Measurements from ENCODE around the gene SYNPO2. TPM values are rescaled to one million over a fixed set of nuclear protein-coding genes. Genes with fewer than 3 reads are reported as not detected.

The SYNPO2 gene
- total RNA-seq, 1 donor from 2014 or later: 22.9 TPM

- H3K4me1 Mint-ChIP-seq (ENCODE audit: unreplicated experiment): peaks cover 6% of the 10 kb centered on the region
- no peaks in the 10 kb centered on the region for H3K27me3 Mint-ChIP-seq
- no peaks in the 10 kb centered on the region for H3K9me3 Mint-ChIP-seq
- DNase-seq (ENCODE audit: extremely low spot score, unreplicated experiment): no peak
- H3K4me3 Mint-ChIP-seq: no peak overlapping the region
- peak overlapping the region; percentile 96 for H3K27ac Mint-ChIP-seq
- TF ChIP-seq CTCF (conservative IDR thresholded peaks at IDR 0.05): no peak
- peaks cover 12% of the 10 kb centered on the region for H3K36me3 Mint-ChIP-seq
Measured at GRCh38 chr4:119026662-119027444, 138.2 kb downstream of the SYNPO2 start.

GRCh38 chr4:119027811-119028210 lies 139.2 kb downstream of the SYNPO2 start:
- no peak overlapping the region for H3K4me3 Mint-ChIP-seq
- no peak for TF ChIP-seq CTCF (conservative IDR thresholded peaks at IDR 0.05)
- peaks cover 12% of the 10 kb centered on the region for H3K36me3 Mint-ChIP-seq
- no peaks in the 10 kb centered on the region for H3K27me3 Mint-ChIP-seq
- H3K9me3 Mint-ChIP-seq: no peaks in the 10 kb centered on the region
- no peak overlapping the region for H3K27ac Mint-ChIP-seq
- H3K4me1 Mint-ChIP-seq (ENCODE audit: unreplicated experiment): peaks cover 6% of the 10 kb centered on the region
- no peak for DNase-seq (ENCODE audit: extremely low spot score, unreplicated experiment)

- peaks cover 6% of the 10 kb centered on the region for H3K4me1 Mint-ChIP-seq (ENCODE audit: unreplicated experiment)
- H3K4me3 Mint-ChIP-seq: no peak overlapping the region
- no peak overlapping the region for H3K27ac Mint-ChIP-seq
- H3K27me3 Mint-ChIP-seq: no peaks in the 10 kb centered on the region
- TF ChIP-seq CTCF (conservative IDR thresholded peaks at IDR 0.05): no peak
- H3K36me3 Mint-ChIP-seq: peaks cover 12% of the 10 kb centered on the region
- H3K9me3 Mint-ChIP-seq: no peaks in the 10 kb centered on the region
- no peak for DNase-seq (ENCODE audit: extremely low spot score, unreplicated experiment)
Measured at GRCh38 chr4:119028296-119028695, 139.6 kb downstream of the SYNPO2 start.

GRCh38 chr4:119029847-119030535 lies 141.3 kb downstream of the SYNPO2 start:
- H3K9me3 Mint-ChIP-seq: no peaks in the 10 kb centered on the region
- peaks cover 12% of the 10 kb centered on the region for H3K36me3 Mint-ChIP-seq
- no peak for TF ChIP-seq CTCF (conservative IDR thresholded peaks at IDR 0.05)
- H3K27me3 Mint-ChIP-seq: no peaks in the 10 kb centered on the region
- H3K4me3 Mint-ChIP-seq: no peak overlapping the region
- H3K27ac Mint-ChIP-seq: no peak overlapping the region
- DNase-seq (ENCODE audit: extremely low spot score, unreplicated experiment): no peak
- H3K4me1 Mint-ChIP-seq (ENCODE audit: unreplicated experiment): peaks cover 5% of the 10 kb centered on the region

- Mint-ChIP-seq H3K4me1 (ENCODE audit: unreplicated experiment) (no peaks in the 10 kb centered on the region), H3K4me3 (no peak overlapping the region), H3K27ac (no peak overlapping the region), H3K27me3 (no peaks in the 10 kb centered on the region), H3K9me3 (no peaks in the 10 kb centered on the region), H3K36me3 (peaks cover 12% of the 10 kb centered on the region)
- DNase-seq (ENCODE audit: extremely low spot score, unreplicated experiment): no peak
- no peak for TF ChIP-seq CTCF (conservative IDR thresholded peaks at IDR 0.05)
Measured at GRCh38 chr4:119030536-119030890, 141.9 kb downstream of the SYNPO2 start.
